Fibroblast of pulmonary artery (primary cell): ENCODE measurements around the gene PFAS.

Experiments used
- DNase-seq: peaks from one replicate; pipeline ENCODE4 v3.0.0-alpha.2; 2010; ENCODE audit warnings: low read depth
- H3K4me3 ChIP-seq: replicated peaks from 2 replicates; pipeline ENCODE4 v1.5.1; 2011; ENCODE audit warnings: low read depth, mild to moderate bottlenecking, control low read depth, low read length, moderate library complexity
- TF ChIP-seq, protein P1 (sequence below): IDR thresholded peaks from 2 replicates; pipeline ENCODE4 v1.5.1; 2011; ENCODE audit warnings: mild to moderate bottlenecking, control low read depth, low read length, inconsistent platforms; ENCODE audit errors: missing control alignments

The PFAS gene

DNA sequence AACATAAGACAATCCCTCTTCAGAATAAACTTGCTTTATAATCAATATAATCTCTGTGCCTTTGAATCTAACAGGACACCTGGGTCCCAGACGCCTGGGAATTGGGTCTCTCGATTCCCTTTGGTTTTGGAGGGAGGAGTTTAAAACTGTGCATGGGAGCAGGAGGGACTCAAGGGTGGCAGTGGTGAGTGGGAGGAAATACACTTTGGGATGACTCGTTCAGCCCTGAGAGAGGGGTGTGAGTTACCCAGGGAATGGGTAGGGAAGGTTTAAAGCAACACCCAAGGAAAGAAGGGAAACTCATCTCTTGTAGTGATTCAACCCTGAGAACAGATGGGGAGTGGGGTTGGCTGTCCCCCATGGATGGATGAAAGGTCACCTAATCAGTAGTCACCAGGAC is 41.0 kb downstream of the PFAS start:
- TF ChIP-seq, protein P1, sequence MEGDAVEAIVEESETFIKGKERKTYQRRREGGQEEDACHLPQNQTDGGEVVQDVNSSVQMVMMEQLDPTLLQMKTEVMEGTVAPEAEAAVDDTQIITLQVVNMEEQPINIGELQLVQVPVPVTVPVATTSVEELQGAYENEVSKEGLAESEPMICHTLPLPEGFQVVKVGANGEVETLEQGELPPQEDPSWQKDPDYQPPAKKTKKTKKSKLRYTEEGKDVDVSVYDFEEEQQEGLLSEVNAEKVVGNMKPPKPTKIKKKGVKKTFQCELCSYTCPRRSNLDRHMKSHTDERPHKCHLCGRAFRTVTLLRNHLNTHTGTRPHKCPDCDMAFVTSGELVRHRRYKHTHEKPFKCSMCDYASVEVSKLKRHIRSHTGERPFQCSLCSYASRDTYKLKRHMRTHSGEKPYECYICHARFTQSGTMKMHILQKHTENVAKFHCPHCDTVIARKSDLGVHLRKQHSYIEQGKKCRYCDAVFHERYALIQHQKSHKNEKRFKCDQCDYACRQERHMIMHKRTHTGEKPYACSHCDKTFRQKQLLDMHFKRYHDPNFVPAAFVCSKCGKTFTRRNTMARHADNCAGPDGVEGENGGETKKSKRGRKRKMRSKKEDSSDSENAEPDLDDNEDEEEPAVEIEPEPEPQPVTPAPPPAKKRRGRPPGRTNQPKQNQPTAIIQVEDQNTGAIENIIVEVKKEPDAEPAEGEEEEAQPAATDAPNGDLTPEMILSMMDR: no peak
- no peak overlapping the region for H3K4me3 ChIP-seq
- no peak for DNase-seq

- TF ChIP-seq, protein P1: no peak
- DNase-seq: no peak
- H3K4me3 ChIP-seq: no peak overlapping the region
These were observed 43.7 kb downstream of the PFAS start for GRCh38 chr17:8292639-8293395.

- TF ChIP-seq, protein P1: no peak
- no peak overlapping the region for H3K4me3 ChIP-seq
These were observed 45.3 kb downstream of the PFAS start for GRCh38 chr17:8294361-8294760.

GRCh38 chr17:8294814-8295316 is 45.8 kb downstream of the PFAS start:
- TF ChIP-seq, protein P1: no peak
- peak overlapping the region; percentile 68 for H3K4me3 ChIP-seq
- no peak for DNase-seq

More at GRCh38 chr17:8294361-8294760, 45.3 kb downstream of the PFAS start:
- no peak for DNase-seq

GRCh38 chr17:8300226-8300625 is 51.1 kb downstream of the PFAS start:
- H3K4me3 ChIP-seq: no peak overlapping the region
- DNase-seq: no peak
- TF ChIP-seq, protein P1: no peak

DNA sequence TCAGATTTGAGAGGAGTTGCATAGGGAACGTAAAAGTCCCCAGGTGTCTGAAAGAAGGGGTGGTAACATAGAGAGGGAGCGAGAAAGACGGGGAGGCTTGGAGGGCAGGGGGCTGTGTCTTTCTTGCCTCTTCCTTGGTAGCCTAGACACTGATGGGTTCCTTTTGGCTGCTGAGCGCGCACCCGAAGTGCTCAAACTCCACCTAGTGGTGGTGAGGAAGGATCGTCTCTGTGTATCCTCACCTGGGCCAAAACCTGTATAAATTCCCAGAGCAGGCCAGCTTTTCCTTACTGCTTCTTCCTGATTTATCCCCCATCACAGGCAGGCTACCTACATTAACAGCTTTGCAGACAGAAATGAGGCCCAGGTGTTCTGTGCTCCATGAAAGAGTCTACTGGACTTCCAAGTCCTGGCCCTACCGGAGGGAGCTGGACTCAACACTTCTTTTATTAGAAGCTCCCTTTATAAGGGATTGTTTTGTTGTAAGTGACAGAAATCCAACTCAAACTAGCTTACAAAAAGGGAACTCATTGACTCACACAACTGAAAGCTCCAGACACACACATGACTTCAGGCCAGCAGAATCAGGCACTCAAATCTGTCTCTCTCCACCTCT is 51.6 kb downstream of the PFAS start:
- no peak overlapping the region for H3K4me3 ChIP-seq
- TF ChIP-seq, protein P1: peak; percentile 94
- peak; percentile 74 for DNase-seq
